Esophagus muscularis mucosa (tissue), 4 donors: Measurements from ENCODE around the gene GSG1. TPM values are rescaled to one million over a fixed set of nuclear protein-coding genes. Genes with fewer than 3 reads are reported as not detected.

Experiments
- DNase-seq: peaks from one replicate; pipeline ENCODE4 v3.0.0-alpha.2; 2017; ENCODE audit errors: extremely low spot score
- H3K27ac ChIP-seq, 4 donors: fragments of 200-600 bp; sonication (generic); replicated peaks in 1 of 4; 1 replicate in 3 of 4; 2 replicates in 1 of 4; pipeline ENCODE4 v1.5.1; 2016 to 2019; ENCODE audit warnings: mild to moderate bottlenecking in 1 of 4
- H3K27me3 ChIP-seq, 4 donors: fragments of 200-600 bp; sonication (generic); one replicate each; pipeline versions ENCODE4 v1.5.1 to v1.6.0; 2016 to 2019
- H3K36me3 ChIP-seq, 4 donors: fragments of 200-600 bp; sonication (generic); one replicate each; pipeline ENCODE4 v1.5.1; 2016 to 2019
- H3K4me1 ChIP-seq, 4 donors: fragments of 200-600 bp; sonication (generic); one replicate each; pipeline ENCODE4 v1.5.1; 2016 to 2019
- H3K4me3 ChIP-seq, 4 donors: fragments of 200-600 bp; sonication (generic); 1 replicate in 2 of 4; 2 replicates in 2 of 4; pipeline ENCODE4 v1.5.1; 2016 to 2019; ENCODE audit warnings: mild to moderate bottlenecking in 4 of 4, moderate library complexity in 1 of 4
- H3K9me3 ChIP-seq, 4 donors: fragments of 200-600 bp; sonication (generic); 1 replicate in 3 of 4; 2 replicates in 1 of 4; pipeline ENCODE4 v1.5.1; 2016 to 2019
- CTCF ChIP-seq, 3 experiments: fragments of 200-600 bp in 2 of 3; fragments of 450-650 bp in 1 of 3; sonication (generic) in 2 of 3; IDR thresholded peaks; one replicate each; pipeline ENCODE4 v1.5.1; 2017 to 2019; ENCODE audit warnings: antibody characterized with exemption in 3 of 3, mild to moderate bottlenecking in 2 of 3, moderate library complexity in 1 of 3
- EP300 ChIP-seq: sonication (generic); formaldehyde crosslinking; IDR thresholded peaks from one replicate; pipeline ENCODE4 v1.6.1; 2017; ENCODE audit warnings: antibody characterized with exemption
- POLR2A ChIP-seq: fragments of 450-650 bp; IDR thresholded peaks from one replicate; pipeline ENCODE4 v1.6.1; 2017; ENCODE audit warnings: antibody characterized with exemption, moderate library complexity, mild to moderate bottlenecking, low read depth
- POLR2AphosphoS5 ChIP-seq, 2 donors: sonication (generic); formaldehyde crosslinking; IDR thresholded peaks; one replicate each; pipeline ENCODE4 v1.6.1; 2017; ENCODE audit warnings: antibody characterized with exemption in 2 of 2
- WGBS: methylation state at CpG from one replicate; pipeline ENCODE4 v1.1.5; 2018; 5-methylcytosine and 5-hydroxymethylcytosine counted together
- intact Hi-C: fragments of 100-400 bp; cut with DNase I; formaldehyde crosslinking; loops from one replicate; pipeline ENCODE4 v1.15.1; 2023
- total RNA-seq, 4 donors: library from RNA; depleted of rRNA; stranded (reverse); fragments of >200 nt; gene quantifications; one replicate each; pipeline versions ENCODE4 v1.1.0 to v1.2.1, GENCODE V29; 2016

The GSG1 gene
- total RNA-seq, result not detected

- Histone ChIP-seq H3K36me3 (no peaks in the 10 kb centered on the region), H3K4me3 (no peak within 1 kb of the TSS), H3K4me1 (peaks cover 33 to 48% (median 43%) of the 10 kb centered on the region in 4 donors), H3K9me3 (peaks cover 0 to 4% (median 0%) of the 10 kb centered on the region in 4 donors), H3K27ac (peak within 1 kb of the TSS; percentile 78 to 93 (median 87)), H3K27me3 (no peaks in the 10 kb centered on the region)
- DNase-seq, result peak; percentile 72
- 85% methylated on average over 8 of the region's 8 CpGs for WGBS
- intact Hi-C loops, result no loop called here
- no peak for TF ChIP-seq POLR2A
- TF ChIP-seq CTCF (IDR thresholded peaks at IDR 0.05), result no peak
- TF ChIP-seq POLR2AphosphoS5 (IDR thresholded peaks at IDR 0.05), result no peak
- TF ChIP-seq EP300, result no peak
Observed at GRCh38 chr12:13103391-13104033, at the start of gene GSG1. TSS of gene GSG1 (minus strand) at chr12:13103667. CDS start at chr12:13103512, 155 bp downstream.

GRCh38 chr12:13153180-13153579 is 49.7 kb upstream of the GSG1 start:
- 81% methylated on average over 7 of the region's 7 CpGs for WGBS
- no peak overlapping the region for H3K27ac ChIP-seq

GRCh38 chr12:13152756-13153155 is 49.3 kb upstream of the GSG1 start:
- no peak for DNase-seq
- Histone ChIP-seq H3K4me1 (peaks cover 8 to 17% (median 16%) of the 10 kb centered on the region in 4 donors), H3K36me3 (no peaks in the 10 kb centered on the region), H3K27me3 (no peaks in the 10 kb centered on the region), H3K4me3 (no peak overlapping the region), H3K9me3 (peaks cover 0 to 4% (median 0%) of the 10 kb centered on the region in 4 donors), H3K27ac (no peak overlapping the region)
- 87% methylated on average over 6 of the region's 6 CpGs for WGBS
- TF ChIP-seq POLR2AphosphoS5 (IDR thresholded peaks at IDR 0.05), result no peak
- no peak for TF ChIP-seq CTCF (IDR thresholded peaks at IDR 0.05)
- no peak for TF ChIP-seq POLR2A
- TF ChIP-seq EP300, result no peak
- intact Hi-C loops, result no loop called here

More at GRCh38 chr12:13153180-13153579, 49.7 kb upstream of the GSG1 start:
- intact Hi-C loops, result no loop called here
- Histone ChIP-seq H3K4me3 (no peak overlapping the region), H3K36me3 (no peaks in the 10 kb centered on the region), H3K27me3 (no peaks in the 10 kb centered on the region), H3K4me1 (peaks cover 8 to 17% (median 15%) of the 10 kb centered on the region in 4 donors), H3K9me3 (peaks cover 0 to 4% (median 0%) of the 10 kb centered on the region in 4 donors)
- peak; percentile 60 for DNase-seq
- TF ChIP-seq EP300 (no peak), POLR2AphosphoS5 (IDR thresholded peaks at IDR 0.05) (no peak), POLR2A (no peak), CTCF (IDR thresholded peaks at IDR 0.05) (no peak)

GRCh38 chr12:13152281-13152680 is 48.8 kb upstream of the GSG1 start:
- TF ChIP-seq EP300 (no peak), POLR2A (no peak), CTCF (IDR thresholded peaks at IDR 0.05) (no peak), POLR2AphosphoS5 (IDR thresholded peaks at IDR 0.05) (no peak)
- Histone ChIP-seq H3K27me3 (no peaks in the 10 kb centered on the region), H3K27ac (no peak overlapping the region), H3K4me1 (peaks cover 8 to 17% (median 16%) of the 10 kb centered on the region in 4 donors), H3K9me3 (peaks cover 0 to 4% (median 0%) of the 10 kb centered on the region in 4 donors), H3K36me3 (no peaks in the 10 kb centered on the region), H3K4me3 (no peak overlapping the region)
- WGBS, result no CpG with 5 or more reads among the region's 1 CpG
- intact Hi-C loops, result no loop called here
- peak; percentile 91 for DNase-seq
